NB4 (cell line): ENCODE measurements around the gene MAP3K4.
A peak's percentile ranks its signal among the peaks of the same experiment; 100 is the strongest.

Source experiments
- MYC ChIP-seq: IDR thresholded peaks from 2 replicates; pipeline ENCODE4 v1.6.1; 2011; ENCODE audit warnings: low read depth, low read length
- POLR2A ChIP-seq: IDR thresholded peaks from 2 replicates; pipeline ENCODE4 v1.6.1; 2011; ENCODE audit warnings: mild to moderate bottlenecking; ENCODE audit not compliant: insufficient read length; ENCODE audit errors: extremely low read depth
- TF ChIP-seq, protein P1 (sequence below): IDR thresholded peaks from one replicate; pipeline ENCODE4 v1.5.1; 2012; ENCODE audit warnings: low read depth, low read length
- TF ChIP-seq, protein P2 (sequence below): IDR thresholded peaks from 2 replicates; pipeline ENCODE4 v1.6.1; 2011; ENCODE audit warnings: low read depth, low read length

DNA sequence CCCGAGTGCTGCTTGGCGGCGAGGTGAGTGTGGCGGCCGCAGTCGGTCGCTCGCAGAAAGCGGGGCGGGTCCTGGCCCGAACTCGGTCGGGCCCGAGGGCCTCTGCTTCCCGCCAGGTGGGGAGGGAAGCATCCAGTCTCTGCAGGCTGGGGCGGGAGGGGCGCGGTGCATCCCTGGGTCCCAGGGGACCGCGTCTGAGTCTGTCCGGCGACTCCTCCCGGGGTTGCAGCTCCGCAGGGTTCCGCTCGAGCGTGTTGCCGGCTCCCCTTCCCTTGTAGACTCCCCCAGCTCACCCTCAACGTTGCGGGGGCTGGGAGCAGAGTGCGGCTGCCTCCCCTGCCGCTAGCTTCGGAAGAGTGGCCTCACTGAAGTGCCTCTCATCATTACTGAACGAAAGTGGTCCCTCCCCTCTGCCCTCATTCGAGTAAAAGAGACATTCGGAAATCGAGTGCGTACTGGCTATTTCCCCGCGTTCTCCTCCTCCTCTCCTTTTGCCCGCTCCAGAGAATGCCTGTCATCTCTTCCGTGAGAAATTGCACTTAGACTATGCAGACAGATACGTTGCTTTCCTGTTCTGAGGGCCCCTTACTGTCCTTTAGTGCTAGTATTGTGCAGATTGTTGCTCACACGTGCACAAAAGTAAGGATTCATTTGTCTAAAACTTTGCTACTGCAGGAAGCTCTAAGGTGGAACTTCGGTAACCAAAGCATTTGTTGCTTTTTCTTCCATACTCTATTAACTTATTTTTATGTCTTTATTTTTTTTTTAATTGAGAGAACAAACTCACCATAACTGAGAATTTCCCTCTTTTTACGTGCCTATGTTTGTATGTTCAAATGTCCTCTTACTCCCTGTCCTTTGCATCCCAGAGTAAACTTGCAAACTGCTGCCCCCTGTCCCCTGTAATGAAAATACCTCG, 751 bp downstream of the MAP3K4 start:
- TF ChIP-seq POLR2A, result peak; percentile 19
- peak; percentile 9; the same call in 1 of the 2 replicates for TF ChIP-seq MYC
- TF ChIP-seq, protein P1, sequence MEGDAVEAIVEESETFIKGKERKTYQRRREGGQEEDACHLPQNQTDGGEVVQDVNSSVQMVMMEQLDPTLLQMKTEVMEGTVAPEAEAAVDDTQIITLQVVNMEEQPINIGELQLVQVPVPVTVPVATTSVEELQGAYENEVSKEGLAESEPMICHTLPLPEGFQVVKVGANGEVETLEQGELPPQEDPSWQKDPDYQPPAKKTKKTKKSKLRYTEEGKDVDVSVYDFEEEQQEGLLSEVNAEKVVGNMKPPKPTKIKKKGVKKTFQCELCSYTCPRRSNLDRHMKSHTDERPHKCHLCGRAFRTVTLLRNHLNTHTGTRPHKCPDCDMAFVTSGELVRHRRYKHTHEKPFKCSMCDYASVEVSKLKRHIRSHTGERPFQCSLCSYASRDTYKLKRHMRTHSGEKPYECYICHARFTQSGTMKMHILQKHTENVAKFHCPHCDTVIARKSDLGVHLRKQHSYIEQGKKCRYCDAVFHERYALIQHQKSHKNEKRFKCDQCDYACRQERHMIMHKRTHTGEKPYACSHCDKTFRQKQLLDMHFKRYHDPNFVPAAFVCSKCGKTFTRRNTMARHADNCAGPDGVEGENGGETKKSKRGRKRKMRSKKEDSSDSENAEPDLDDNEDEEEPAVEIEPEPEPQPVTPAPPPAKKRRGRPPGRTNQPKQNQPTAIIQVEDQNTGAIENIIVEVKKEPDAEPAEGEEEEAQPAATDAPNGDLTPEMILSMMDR, result peak; percentile 77
- TF ChIP-seq, protein P2, sequence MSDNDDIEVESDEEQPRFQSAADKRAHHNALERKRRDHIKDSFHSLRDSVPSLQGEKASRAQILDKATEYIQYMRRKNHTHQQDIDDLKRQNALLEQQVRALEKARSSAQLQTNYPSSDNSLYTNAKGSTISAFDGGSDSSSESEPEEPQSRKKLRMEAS, result no peak
